ENCODE data around the gene TWIST2. TPM values are rescaled to one million over a fixed set of nuclear protein-coding genes. Genes with fewer than 3 reads are reported as not detected.

The TWIST2 gene
- total and polyA plus RNA-seq, 2 donors from 2014 or later = 0.56 to 1.4 TPM

GRCh38 chr2:238873381-238873801 is 25.5 kb downstream of the TWIST2 start:
- intact Hi-C loops (cut with DNase I) = no loop called here
- no peak for FAIRE-seq
- no peak overlapping the region for H3K27ac ChIP-seq (ENCODE audit: low read depth in 2 of 2, low read length in 2 of 2)

GRCh38 chr2:238873841-238874240 is 26.0 kb downstream of the TWIST2 start:
- Histone ChIP-seq H3K27ac (ENCODE audit: low read depth in 2 of 2, low read length in 2 of 2) (no peak overlapping the region), H3K4me1 (ENCODE audit: control insufficient read depth in 2 of 3, insufficient read depth in 2 of 3, low read depth in 1 of 3, low read length in 3 of 3) (no peaks in the 10 kb centered on the region), H3K4me3 (ENCODE audit: low read length in 3 of 3) (no peak overlapping the region), H3K9ac (ENCODE audit: low read length in 3 of 3) (no peak overlapping the region), H3K36me3 (ENCODE audit: control insufficient read depth in 2 of 3, insufficient read depth in 3 of 3, low read length in 3 of 3) (no peaks in the 10 kb centered on the region), H3K9me3 (ENCODE audit: control insufficient read depth in 2 of 3, insufficient read depth in 1 of 3, low read length in 3 of 3) (no peaks in the 10 kb centered on the region), H3K27me3 (ENCODE audit: control insufficient read depth, insufficient read depth, low read length) (no peaks in the 10 kb centered on the region)
- FAIRE-seq = no peak
- DNase-seq = no peak
- TF ChIP-seq CTCF (IDR thresholded peaks at IDR 0.05; ENCODE audit: borderline replicate concordance, extremely low read depth, insufficient read depth) = no peak
- intact Hi-C loops (cut with DNase I) = no loop called here

More at GRCh38 chr2:238873381-238873801, 25.5 kb downstream of the TWIST2 start:
- Histone ChIP-seq H3K36me3 (ENCODE audit: control insufficient read depth in 2 of 3, insufficient read depth in 3 of 3, low read length in 3 of 3) (no peaks in the 10 kb centered on the region), H3K4me3 (ENCODE audit: low read length in 3 of 3) (no peak overlapping the region), H3K27me3 (ENCODE audit: control insufficient read depth, insufficient read depth, low read length) (no peaks in the 10 kb centered on the region), H3K9me3 (ENCODE audit: control insufficient read depth in 2 of 3, insufficient read depth in 1 of 3, low read length in 3 of 3) (no peaks in the 10 kb centered on the region), H3K4me1 (ENCODE audit: control insufficient read depth in 2 of 3, insufficient read depth in 2 of 3, low read depth in 1 of 3, low read length in 3 of 3) (no peaks in the 10 kb centered on the region), H3K9ac (ENCODE audit: low read length in 3 of 3) (no peak overlapping the region)
- TF ChIP-seq CTCF (IDR thresholded peaks at IDR 0.05; ENCODE audit: borderline replicate concordance, extremely low read depth, insufficient read depth) = no peak
- no peak for DNase-seq

- no peaks in the 10 kb centered on the region for H3K36me3 ChIP-seq (ENCODE audit: control insufficient read depth in 2 of 3, insufficient read depth in 3 of 3, low read length in 3 of 3)
- DNase-seq (no peak), FAIRE-seq (no peak)
- intact Hi-C loops (cut with DNase I) = no loop called here
- H3K27ac ChIP-seq (ENCODE audit: low read depth in 2 of 2, low read length in 2 of 2) = no peak overlapping the region
- H3K9ac ChIP-seq (ENCODE audit: low read length in 3 of 3) = no peak overlapping the region
- no peaks in the 10 kb centered on the region for H3K27me3 ChIP-seq (ENCODE audit: control insufficient read depth, insufficient read depth, low read length)
- TF ChIP-seq CTCF (IDR thresholded peaks at IDR 0.05; ENCODE audit: borderline replicate concordance, extremely low read depth, insufficient read depth) = no peak
- H3K9me3 ChIP-seq (ENCODE audit: control insufficient read depth in 2 of 3, insufficient read depth in 1 of 3, low read length in 3 of 3) = no peaks in the 10 kb centered on the region
- H3K4me3 ChIP-seq (ENCODE audit: low read length in 3 of 3) = no peak overlapping the region
- no peaks in the 10 kb centered on the region for H3K4me1 ChIP-seq (ENCODE audit: control insufficient read depth in 2 of 3, insufficient read depth in 2 of 3, low read depth in 1 of 3, low read length in 3 of 3)
These were observed 26.6 kb downstream of the TWIST2 start for GRCh38 chr2:238874330-238875050.
